Measurements from ENCODE around the gene BEAN1.

The BEAN1 gene

GRCh38 chr16:66427036-66427860, at the start of gene BEAN1:
Gene BEAN1, plus strand, starts transcription at chr16:66427295. Its CDS starts 10,382 bp downstream, at chr16:66437677.
- no peak for DNase-seq

GRCh38 chr16:66377324-66377723, 49.8 kb upstream of the BEAN1 start:
- DNase-seq, result no peak

GRCh38 chr16:66378741-66379570, 48.1 kb upstream of the BEAN1 start:
- no peak for DNase-seq

- DNase-seq, result no peak
Measured at GRCh38 chr16:66379571-66379941, 47.5 kb upstream of the BEAN1 start.

- no peak for DNase-seq
Measured at GRCh38 chr16:66380421-66380820, 46.7 kb upstream of the BEAN1 start.

GRCh38 chr16:66381585-66382170, 45.4 kb upstream of the BEAN1 start:
- no peak for DNase-seq

GRCh38 chr16:66382171-66382965, 44.7 kb upstream of the BEAN1 start:
- no peak for DNase-seq

GRCh38 chr16:66382966-66383299, 44.2 kb upstream of the BEAN1 start:
- no peak for DNase-seq

GRCh38 chr16:66383551-66383950, 43.5 kb upstream of the BEAN1 start:
- DNase-seq, result no peak

GRCh38 chr16:66385415-66385814, 41.7 kb upstream of the BEAN1 start:
- no peak for DNase-seq

- DNase-seq, result no peak
Measured at GRCh38 chr16:66386629-66387622, 40.2 kb upstream of the BEAN1 start.

- DNase-seq, result no peak
Measured at GRCh38 chr16:66387817-66388332, 39.2 kb upstream of the BEAN1 start.

GRCh38 chr16:66388350-66389139, 38.5 kb upstream of the BEAN1 start:
- no peak for DNase-seq

GRCh38 chr16:66389256-66390176, 37.6 kb upstream of the BEAN1 start:
- no peak for DNase-seq

GRCh38 chr16:66390346-66391108, 36.6 kb upstream of the BEAN1 start:
- no peak for DNase-seq

- no peak for DNase-seq
Measured at GRCh38 chr16:66391726-66392670, 35.1 kb upstream of the BEAN1 start.

GRCh38 chr16:66395806-66396555, 31.1 kb upstream of the BEAN1 start:
- DNase-seq, result no peak
